BJ (cell line): Measurements from ENCODE around the gene CLMN. TPM values are rescaled to one million over a fixed set of nuclear protein-coding genes. Genes with fewer than 3 reads are reported as not detected.

Source experiments
- CTCF ChIA-PET: fragments of 350-600 bp; formaldehyde crosslinking; extraction: SDS; loops from one replicate; lab custom pipeline; 2021; ENCODE audit warnings: antibody characterized with exemption, inconsistent platforms; lab: Yijun Ruan, JAX
- POLR2A ChIA-PET: fragments of 300-600 bp; sonication (Branson Sonifier 250); formaldehyde crosslinking; extraction: SDS; loops from one replicate; lab custom pipeline; 2021; ENCODE audit warnings: antibody characterized with exemption; lab: Charles Lee
- DNase-seq: peaks from one replicate; pipeline ENCODE4 v3.0.0-alpha.2; 2011; ENCODE audit warnings: low read depth
- H3K27me3 ChIP-seq: 2 replicates; pipeline ENCODE4 v1.6.0; 2011; ENCODE audit warnings: low read length; ENCODE audit not compliant: control insufficient read depth, insufficient read depth
- H3K36me3 ChIP-seq: 2 replicates; pipeline ENCODE4 v1.5.1; 2011; ENCODE audit warnings: low read length; ENCODE audit not compliant: control insufficient read depth, insufficient read depth
- H3K4me3 ChIP-seq: 2 replicates; pipeline ENCODE4 v1.5.1; 2011; ENCODE audit warnings: low read depth, mild to moderate bottlenecking, control low read depth, low read length
- polyA plus RNA-seq: library from polyadenylated mRNA; depleted of rRNA; stranded (reverse); fragments of >200 nt; gene quantifications from 2 replicates; pipeline ENCODE4 v1.2.3, GENCODE V29; 2011
- TF ChIP-seq, protein P1 (sequence below): IDR thresholded peaks from 2 replicates; pipeline ENCODE4 v1.5.1; 2011; ENCODE audit warnings: low read depth, mild to moderate bottlenecking, control low read depth, inconsistent platforms, low read length, moderate library complexity; ENCODE audit not compliant: insufficient read depth

CLMN gene
- polyA plus RNA-seq, 1 experiment = 0.13 TPM

DNA sequence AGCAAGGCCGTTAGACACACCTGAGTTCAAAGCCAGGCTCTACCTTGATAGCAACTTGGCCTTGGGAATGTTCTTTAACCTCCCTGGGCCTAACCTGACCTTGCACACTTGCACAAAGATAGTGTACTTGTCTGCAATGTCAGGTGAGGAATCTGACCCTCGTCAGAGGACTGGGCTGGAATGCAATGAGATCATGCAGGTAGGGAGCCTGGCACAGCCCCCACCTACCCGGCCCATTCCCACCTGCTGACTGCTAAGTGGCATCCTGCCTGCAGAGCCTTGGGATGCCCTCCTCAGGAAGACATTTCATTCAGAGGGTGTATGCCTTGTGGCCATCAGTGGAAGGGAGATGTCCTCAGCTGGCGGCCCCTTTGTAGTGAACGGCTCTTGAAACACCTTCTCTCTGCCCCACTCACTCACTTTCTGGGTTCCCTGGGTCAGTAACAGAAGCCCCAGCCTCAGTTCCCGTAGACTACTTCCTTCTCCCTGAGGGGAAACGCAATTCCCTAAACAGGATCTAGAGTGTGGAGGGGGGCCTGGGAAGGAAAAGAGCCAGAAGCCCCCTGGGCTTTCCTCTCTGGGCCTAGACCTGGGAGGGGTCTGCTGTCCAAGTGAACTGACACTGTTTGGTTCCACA is 94.3 kb downstream of the CLMN start:
- ChIA-PET CTCF (interaction anchor here (0.7 kb wide), 1 partner anchor 86 kb away, joined by 3 read pairs; no protein-coding TSS in a partner anchor), POLR2A (no interaction called here)
- TF ChIP-seq, protein P1, sequence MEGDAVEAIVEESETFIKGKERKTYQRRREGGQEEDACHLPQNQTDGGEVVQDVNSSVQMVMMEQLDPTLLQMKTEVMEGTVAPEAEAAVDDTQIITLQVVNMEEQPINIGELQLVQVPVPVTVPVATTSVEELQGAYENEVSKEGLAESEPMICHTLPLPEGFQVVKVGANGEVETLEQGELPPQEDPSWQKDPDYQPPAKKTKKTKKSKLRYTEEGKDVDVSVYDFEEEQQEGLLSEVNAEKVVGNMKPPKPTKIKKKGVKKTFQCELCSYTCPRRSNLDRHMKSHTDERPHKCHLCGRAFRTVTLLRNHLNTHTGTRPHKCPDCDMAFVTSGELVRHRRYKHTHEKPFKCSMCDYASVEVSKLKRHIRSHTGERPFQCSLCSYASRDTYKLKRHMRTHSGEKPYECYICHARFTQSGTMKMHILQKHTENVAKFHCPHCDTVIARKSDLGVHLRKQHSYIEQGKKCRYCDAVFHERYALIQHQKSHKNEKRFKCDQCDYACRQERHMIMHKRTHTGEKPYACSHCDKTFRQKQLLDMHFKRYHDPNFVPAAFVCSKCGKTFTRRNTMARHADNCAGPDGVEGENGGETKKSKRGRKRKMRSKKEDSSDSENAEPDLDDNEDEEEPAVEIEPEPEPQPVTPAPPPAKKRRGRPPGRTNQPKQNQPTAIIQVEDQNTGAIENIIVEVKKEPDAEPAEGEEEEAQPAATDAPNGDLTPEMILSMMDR = no peak
- no peaks in the 10 kb centered on the region for H3K27me3 ChIP-seq
- no peak overlapping the region for H3K4me3 ChIP-seq
- no peaks in the 10 kb centered on the region for H3K36me3 ChIP-seq
- DNase-seq = no peak

DNA sequence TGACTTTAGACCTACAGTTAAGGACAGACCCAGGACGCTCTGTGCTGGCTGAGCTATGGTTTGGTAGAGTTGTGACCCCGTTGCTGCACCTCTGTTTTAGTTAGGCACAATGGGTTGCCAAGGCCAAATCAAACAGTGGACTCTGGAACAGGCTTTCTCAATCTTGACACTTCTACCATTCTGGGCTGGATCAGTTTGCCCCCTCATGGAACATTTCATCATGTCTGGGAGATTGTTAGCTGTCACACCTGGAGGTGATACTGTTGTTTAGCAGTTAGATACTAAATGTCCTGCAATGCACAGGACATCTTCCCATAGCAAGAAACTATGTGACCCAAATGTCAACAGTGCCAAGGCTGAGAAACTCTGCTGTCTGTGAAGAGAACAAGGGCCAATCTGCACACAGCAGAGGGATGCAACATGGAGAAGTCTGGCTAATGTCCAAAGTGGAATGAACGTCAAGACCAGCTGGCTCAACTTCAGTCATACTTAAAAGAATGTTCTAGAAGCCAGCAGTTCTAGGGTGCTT is 96.8 kb downstream of the CLMN start:
- H3K4me3 ChIP-seq = no peak overlapping the region
- TF ChIP-seq, protein P1 = no peak
- CTCF ChIA-PET = no interaction called here
- H3K36me3 ChIP-seq = no peaks in the 10 kb centered on the region
- no peaks in the 10 kb centered on the region for H3K27me3 ChIP-seq
- POLR2A ChIA-PET = no interaction called here
- DNase-seq = no peak

DNA sequence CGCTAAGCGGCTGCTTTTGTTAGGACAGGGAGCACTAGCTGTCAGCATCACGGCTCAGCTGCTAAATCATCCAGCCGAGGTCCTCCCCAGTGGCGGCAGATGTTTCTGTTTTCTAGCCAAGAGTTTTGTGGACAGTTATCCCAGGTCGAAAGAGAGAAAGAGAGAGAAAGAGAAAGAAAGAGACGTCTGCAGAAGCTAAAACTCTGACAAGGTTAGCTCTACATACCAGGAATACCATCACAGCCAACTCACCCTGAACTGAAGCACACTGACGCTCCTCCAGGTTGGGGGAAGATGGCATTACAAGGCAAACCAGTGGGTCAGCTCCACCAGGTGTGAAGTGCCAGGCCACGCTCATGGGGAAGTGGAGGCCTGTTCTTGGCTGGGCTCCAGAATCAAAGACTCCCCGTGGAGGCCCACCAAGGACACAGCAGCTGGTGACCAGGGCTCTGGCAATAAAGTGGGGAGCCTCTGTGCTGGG is 97.5 kb downstream of the CLMN start:
- H3K4me3 ChIP-seq = no peak overlapping the region
- CTCF ChIA-PET = no interaction called here
- H3K27me3 ChIP-seq = no peaks in the 10 kb centered on the region
- no peaks in the 10 kb centered on the region for H3K36me3 ChIP-seq
- TF ChIP-seq, protein P1 = no peak
- DNase-seq = no peak
- POLR2A ChIA-PET = no interaction called here

DNA sequence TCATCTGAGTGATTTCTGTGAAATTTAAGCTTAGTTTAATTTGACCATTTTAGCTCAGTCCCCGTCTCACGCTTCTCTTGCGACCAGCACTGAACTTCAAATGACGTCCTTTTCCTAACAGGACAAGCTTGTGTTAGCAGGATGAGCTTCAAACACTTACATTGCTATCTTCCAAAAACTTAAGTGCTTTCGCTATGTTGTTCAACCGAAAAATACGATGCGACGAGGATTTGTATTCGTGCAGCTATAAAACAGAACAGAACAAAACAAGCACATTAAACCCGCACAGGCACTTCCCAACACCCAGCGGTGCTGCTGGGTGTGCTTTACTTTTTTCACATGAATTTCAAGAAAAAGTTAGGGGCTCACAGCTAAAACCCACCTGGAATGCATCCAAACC is 98.2 kb downstream of the CLMN start:
- no peaks in the 10 kb centered on the region for H3K27me3 ChIP-seq
- no peaks in the 10 kb centered on the region for H3K36me3 ChIP-seq
- POLR2A ChIA-PET = no interaction called here
- TF ChIP-seq, protein P1 = no peak
- no peak for DNase-seq
- CTCF ChIA-PET = interaction anchor here (0.6 kb wide), 1 partner anchor 20 kb away, joined by 5 read pairs; no protein-coding TSS in a partner anchor
- no peak overlapping the region for H3K4me3 ChIP-seq

DNA sequence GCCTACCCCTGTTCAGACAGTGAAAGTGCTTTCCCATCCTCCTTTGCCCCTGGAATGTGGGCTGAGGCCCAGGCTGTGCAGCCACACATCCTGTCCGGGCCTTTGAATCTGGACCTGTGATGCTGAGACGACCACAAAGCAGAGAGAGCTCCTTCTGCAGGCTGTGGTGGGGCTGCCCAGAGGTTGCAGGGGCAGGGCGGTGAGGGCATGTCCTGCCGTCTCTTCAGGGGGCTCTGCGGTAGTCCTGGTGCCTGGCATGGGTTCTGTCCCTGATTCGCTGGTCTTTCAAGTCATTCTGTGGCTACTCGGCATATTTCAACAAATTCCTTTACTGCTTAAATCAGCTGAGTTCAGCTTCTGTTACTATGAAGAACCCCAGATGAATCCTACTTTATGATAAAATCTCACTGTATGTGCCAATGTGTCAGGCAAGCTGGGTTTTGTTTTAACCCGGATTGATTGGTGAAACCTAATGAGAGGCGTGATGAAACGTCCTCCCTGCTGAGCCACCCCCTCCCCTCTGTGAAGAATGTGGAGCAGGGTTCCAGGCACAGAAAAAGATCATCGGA is 99.0 kb downstream of the CLMN start:
- no peak for DNase-seq
- no peaks in the 10 kb centered on the region for H3K27me3 ChIP-seq
- TF ChIP-seq, protein P1 = no peak
- no peaks in the 10 kb centered on the region for H3K36me3 ChIP-seq
- CTCF ChIA-PET = interaction anchor here (0.6 kb wide), 1 partner anchor 21 kb away, joined by 5 read pairs; no protein-coding TSS in a partner anchor
- POLR2A ChIA-PET = no interaction called here
- H3K4me3 ChIP-seq = no peak overlapping the region
